ENCODE measurements around the gene GRID1. TPM values are rescaled to one million over a fixed set of nuclear protein-coding genes. Genes with fewer than 3 reads are reported as not detected.

Gene GRID1
- total RNA-seq, 1 experiment from 2014 or later, result 0.37 TPM

DNA sequence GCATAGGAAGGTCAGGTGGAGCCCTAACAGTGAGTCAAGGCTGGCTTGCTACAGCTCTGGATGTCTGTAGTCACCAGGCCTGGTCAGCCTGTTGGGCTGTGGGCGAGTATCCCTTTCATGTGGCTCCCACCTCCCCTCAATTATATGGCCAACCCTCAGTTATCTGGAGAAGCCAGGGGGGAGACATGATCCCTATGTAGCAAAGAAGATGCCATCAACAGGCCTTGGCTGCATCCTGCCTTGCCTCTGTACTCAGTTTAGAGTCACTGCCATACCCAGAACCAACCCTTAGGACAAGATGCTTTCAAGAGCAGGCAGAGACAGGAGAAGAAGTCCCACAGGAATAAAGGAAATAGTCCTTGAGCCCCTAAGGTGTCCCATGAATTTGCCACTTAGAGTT, 763.9 kb downstream of the GRID1 start (continued):
- TF ChIP-seq, protein P1, sequence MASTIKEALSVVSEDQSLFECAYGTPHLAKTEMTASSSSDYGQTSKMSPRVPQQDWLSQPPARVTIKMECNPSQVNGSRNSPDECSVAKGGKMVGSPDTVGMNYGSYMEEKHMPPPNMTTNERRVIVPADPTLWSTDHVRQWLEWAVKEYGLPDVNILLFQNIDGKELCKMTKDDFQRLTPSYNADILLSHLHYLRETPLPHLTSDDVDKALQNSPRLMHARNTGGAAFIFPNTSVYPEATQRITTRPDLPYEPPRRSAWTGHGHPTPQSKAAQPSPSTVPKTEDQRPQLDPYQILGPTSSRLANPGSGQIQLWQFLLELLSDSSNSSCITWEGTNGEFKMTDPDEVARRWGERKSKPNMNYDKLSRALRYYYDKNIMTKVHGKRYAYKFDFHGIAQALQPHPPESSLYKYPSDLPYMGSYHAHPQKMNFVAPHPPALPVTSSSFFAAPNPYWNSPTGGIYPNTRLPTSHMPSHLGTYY (CRISPR knock-in tag; IDR thresholded peaks at IDR 0.05), result no peak
- TF ChIP-seq, protein P2, sequence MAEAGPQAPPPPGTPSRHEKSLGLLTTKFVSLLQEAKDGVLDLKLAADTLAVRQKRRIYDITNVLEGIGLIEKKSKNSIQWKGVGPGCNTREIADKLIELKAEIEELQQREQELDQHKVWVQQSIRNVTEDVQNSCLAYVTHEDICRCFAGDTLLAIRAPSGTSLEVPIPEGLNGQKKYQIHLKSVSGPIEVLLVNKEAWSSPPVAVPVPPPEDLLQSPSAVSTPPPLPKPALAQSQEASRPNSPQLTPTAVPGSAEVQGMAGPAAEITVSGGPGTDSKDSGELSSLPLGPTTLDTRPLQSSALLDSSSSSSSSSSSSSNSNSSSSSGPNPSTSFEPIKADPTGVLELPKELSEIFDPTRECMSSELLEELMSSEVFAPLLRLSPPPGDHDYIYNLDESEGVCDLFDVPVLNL (CRISPR knock-in tag; IDR thresholded peaks at IDR 0.05; ENCODE audit: borderline replicate concordance, low read depth), result no peak
- TF ChIP-seq RORB (CRISPR knock-in tag; IDR thresholded peaks at IDR 0.05), result no peak

DNA sequence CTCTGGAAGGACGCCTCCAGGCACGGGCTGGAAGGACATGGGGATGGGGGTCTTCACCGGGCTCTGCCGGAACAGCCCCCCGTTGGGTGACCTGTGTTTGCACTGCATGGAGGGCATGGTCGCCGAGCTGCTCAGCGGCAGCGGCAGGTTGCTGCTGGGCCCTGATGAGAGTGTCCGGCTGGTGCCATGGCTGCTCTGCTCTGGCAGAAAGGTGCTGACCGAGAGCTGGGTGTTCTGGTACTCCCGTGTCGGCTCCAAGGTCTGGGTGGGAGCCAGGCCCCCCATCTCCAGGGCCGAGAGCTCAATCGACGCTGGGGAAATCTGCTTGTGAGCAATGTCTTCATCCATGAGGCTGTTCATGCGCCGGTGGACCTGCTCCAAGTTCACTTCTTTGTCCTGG, 764.3 kb downstream of the GRID1 start:
- CTCF ChIA-PET, result no interaction called here
- ATAC-seq (no peak), DNase-seq (ENCODE audit: low spot score) (no peak)
- Mint-ChIP-seq H3K4me1 (no peaks in the 10 kb centered on the region), H3K36me3 (no peaks in the 10 kb centered on the region), H3K27me3 (ENCODE audit: low read depth) (no peaks in the 10 kb centered on the region), H3K4me3 (no peak overlapping the region), H3K9me3 (no peaks in the 10 kb centered on the region; the same call in 1 of the 2 replicates), H3K27ac (no peak overlapping the region)
- POLR2A ChIA-PET, result no interaction called here
- TF ChIP-seq ELF4 (CRISPR knock-in tag; IDR thresholded peaks at IDR 0.05; ENCODE audit: low read depth) (no peak), PRRX2 (CRISPR knock-in tag; IDR thresholded peaks at IDR 0.05) (no peak), JUN (CRISPR knock-in tag; IDR thresholded peaks at IDR 0.05) (no peak), TEAD1 (CRISPR knock-in tag; IDR thresholded peaks at IDR 0.05) (no peak), GTF2I (CRISPR knock-in tag; conservative IDR thresholded peaks at IDR 0.05) (no peak), HMGA2 (CRISPR knock-in tag; IDR thresholded peaks at IDR 0.05) (no peak)
- TF ChIP-seq, protein P3, sequence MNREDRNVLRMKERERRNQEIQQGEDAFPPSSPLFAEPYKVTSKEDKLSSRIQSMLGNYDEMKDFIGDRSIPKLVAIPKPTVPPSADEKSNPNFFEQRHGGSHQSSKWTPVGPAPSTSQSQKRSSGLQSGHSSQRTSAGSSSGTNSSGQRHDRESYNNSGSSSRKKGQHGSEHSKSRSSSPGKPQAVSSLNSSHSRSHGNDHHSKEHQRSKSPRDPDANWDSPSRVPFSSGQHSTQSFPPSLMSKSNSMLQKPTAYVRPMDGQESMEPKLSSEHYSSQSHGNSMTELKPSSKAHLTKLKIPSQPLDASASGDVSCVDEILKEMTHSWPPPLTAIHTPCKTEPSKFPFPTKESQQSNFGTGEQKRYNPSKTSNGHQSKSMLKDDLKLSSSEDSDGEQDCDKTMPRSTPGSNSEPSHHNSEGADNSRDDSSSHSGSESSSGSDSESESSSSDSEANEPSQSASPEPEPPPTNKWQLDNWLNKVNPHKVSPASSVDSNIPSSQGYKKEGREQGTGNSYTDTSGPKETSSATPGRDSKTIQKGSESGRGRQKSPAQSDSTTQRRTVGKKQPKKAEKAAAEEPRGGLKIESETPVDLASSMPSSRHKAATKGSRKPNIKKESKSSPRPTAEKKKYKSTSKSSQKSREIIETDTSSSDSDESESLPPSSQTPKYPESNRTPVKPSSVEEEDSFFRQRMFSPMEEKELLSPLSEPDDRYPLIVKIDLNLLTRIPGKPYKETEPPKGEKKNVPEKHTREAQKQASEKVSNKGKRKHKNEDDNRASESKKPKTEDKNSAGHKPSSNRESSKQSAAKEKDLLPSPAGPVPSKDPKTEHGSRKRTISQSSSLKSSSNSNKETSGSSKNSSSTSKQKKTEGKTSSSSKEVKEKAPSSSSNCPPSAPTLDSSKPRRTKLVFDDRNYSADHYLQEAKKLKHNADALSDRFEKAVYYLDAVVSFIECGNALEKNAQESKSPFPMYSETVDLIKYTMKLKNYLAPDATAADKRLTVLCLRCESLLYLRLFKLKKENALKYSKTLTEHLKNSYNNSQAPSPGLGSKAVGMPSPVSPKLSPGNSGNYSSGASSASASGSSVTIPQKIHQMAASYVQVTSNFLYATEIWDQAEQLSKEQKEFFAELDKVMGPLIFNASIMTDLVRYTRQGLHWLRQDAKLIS (CRISPR knock-in tag; IDR thresholded peaks at IDR 0.05; ENCODE audit: borderline replicate concordance), result no peak
- TF ChIP-seq, protein P4, sequence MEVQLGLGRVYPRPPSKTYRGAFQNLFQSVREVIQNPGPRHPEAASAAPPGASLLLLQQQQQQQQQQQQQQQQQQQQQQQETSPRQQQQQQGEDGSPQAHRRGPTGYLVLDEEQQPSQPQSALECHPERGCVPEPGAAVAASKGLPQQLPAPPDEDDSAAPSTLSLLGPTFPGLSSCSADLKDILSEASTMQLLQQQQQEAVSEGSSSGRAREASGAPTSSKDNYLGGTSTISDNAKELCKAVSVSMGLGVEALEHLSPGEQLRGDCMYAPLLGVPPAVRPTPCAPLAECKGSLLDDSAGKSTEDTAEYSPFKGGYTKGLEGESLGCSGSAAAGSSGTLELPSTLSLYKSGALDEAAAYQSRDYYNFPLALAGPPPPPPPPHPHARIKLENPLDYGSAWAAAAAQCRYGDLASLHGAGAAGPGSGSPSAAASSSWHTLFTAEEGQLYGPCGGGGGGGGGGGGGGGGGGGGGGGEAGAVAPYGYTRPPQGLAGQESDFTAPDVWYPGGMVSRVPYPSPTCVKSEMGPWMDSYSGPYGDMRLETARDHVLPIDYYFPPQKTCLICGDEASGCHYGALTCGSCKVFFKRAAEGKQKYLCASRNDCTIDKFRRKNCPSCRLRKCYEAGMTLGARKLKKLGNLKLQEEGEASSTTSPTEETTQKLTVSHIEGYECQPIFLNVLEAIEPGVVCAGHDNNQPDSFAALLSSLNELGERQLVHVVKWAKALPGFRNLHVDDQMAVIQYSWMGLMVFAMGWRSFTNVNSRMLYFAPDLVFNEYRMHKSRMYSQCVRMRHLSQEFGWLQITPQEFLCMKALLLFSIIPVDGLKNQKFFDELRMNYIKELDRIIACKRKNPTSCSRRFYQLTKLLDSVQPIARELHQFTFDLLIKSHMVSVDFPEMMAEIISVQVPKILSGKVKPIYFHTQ (CRISPR knock-in tag; IDR thresholded peaks at IDR 0.05), result no peak
- TF ChIP-seq, protein P5, sequence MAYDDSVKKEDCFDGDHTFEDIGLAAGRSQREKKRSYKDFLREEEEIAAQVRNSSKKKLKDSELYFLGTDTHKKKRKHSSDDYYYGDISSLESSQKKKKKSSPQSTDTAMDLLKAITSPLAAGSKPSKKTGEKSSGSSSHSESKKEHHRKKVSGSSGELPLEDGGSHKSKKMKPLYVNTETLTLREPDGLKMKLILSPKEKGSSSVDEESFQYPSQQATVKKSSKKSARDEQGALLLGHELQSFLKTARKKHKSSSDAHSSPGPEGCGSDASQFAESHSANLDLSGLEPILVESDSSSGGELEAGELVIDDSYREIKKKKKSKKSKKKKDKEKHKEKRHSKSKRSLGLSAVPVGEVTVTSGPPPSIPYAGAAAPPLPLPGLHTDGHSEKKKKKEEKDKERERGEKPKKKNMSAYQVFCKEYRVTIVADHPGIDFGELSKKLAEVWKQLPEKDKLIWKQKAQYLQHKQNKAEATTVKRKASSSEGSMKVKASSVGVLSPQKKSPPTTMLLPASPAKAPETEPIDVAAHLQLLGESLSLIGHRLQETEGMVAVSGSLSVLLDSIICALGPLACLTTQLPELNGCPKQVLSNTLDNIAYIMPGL (CRISPR knock-in tag; IDR thresholded peaks at IDR 0.05), result no peak
- TF ChIP-seq, protein P6, sequence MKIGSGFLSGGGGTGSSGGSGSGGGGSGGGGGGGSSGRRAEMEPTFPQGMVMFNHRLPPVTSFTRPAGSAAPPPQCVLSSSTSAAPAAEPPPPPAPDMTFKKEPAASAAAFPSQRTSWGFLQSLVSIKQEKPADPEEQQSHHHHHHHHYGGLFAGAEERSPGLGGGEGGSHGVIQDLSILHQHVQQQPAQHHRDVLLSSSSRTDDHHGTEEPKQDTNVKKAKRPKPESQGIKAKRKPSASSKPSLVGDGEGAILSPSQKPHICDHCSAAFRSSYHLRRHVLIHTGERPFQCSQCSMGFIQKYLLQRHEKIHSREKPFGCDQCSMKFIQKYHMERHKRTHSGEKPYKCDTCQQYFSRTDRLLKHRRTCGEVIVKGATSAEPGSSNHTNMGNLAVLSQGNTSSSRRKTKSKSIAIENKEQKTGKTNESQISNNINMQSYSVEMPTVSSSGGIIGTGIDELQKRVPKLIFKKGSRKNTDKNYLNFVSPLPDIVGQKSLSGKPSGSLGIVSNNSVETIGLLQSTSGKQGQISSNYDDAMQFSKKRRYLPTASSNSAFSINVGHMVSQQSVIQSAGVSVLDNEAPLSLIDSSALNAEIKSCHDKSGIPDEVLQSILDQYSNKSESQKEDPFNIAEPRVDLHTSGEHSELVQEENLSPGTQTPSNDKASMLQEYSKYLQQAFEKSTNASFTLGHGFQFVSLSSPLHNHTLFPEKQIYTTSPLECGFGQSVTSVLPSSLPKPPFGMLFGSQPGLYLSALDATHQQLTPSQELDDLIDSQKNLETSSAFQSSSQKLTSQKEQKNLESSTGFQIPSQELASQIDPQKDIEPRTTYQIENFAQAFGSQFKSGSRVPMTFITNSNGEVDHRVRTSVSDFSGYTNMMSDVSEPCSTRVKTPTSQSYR (CRISPR knock-in tag; IDR thresholded peaks at IDR 0.05), result no peak

Measured in WTC11 (cell line).